ENCODE results near the gene BPIFB1.

BPIFB1 gene

GRCh38 chr20:33296206-33296605, 13.2 kb downstream of the BPIFB1 start:
- Histone ChIP-seq H3K4me1 (ENCODE audit: control insufficient read depth, insufficient read depth, low read length) (peaks cover 5% of the 10 kb centered on the region), H3K9me3 (ENCODE audit: control insufficient read depth in 2 of 2, low read length in 2 of 2) (no peaks in the 10 kb centered on the region), H3K4me3 (ENCODE audit: low read length in 2 of 2) (no peak overlapping the region), H3K27me3 (ENCODE audit: control insufficient read depth in 1 of 2, insufficient read depth in 2 of 2, low read length in 2 of 2) (peaks cover 0 to 10% of the 10 kb centered on the region in 2 donors), H3K27ac (ENCODE audit: low read length) (no peak overlapping the region), H3K36me3 (ENCODE audit: control insufficient read depth in 2 of 2, insufficient read depth in 2 of 2, low read length in 2 of 2) (no peaks in the 10 kb centered on the region), H3K9ac (ENCODE audit: low read length in 2 of 2) (no peak overlapping the region)

- Histone ChIP-seq H3K27ac (ENCODE audit: low read length) (no peak overlapping the region), H3K9me3 (ENCODE audit: control insufficient read depth in 2 of 2, low read length in 2 of 2) (no peaks in the 10 kb centered on the region), H3K4me1 (ENCODE audit: control insufficient read depth, insufficient read depth, low read length) (peaks cover 5% of the 10 kb centered on the region), H3K36me3 (ENCODE audit: control insufficient read depth in 2 of 2, insufficient read depth in 2 of 2, low read length in 2 of 2) (no peaks in the 10 kb centered on the region), H3K4me3 (ENCODE audit: low read length in 2 of 2) (no peak overlapping the region), H3K27me3 (ENCODE audit: control insufficient read depth in 1 of 2, insufficient read depth in 2 of 2, low read length in 2 of 2) (peaks cover 0 to 7% of the 10 kb centered on the region in 2 donors), H3K9ac (ENCODE audit: low read length in 2 of 2) (no peak overlapping the region)
These were observed 15.4 kb downstream of the BPIFB1 start for GRCh38 chr20:33298391-33298790.

GRCh38 chr20:33299111-33299603, 16.1 kb downstream of the BPIFB1 start:
- no peaks in the 10 kb centered on the region for H3K9me3 ChIP-seq (ENCODE audit: control insufficient read depth in 2 of 2, low read length in 2 of 2)
- no peak overlapping the region for H3K9ac ChIP-seq (ENCODE audit: low read length in 2 of 2)

GRCh38 chr20:33301192-33301930, 18.3 kb downstream of the BPIFB1 start:
- Histone ChIP-seq H3K27ac (ENCODE audit: low read length) (no peak overlapping the region), H3K9ac (ENCODE audit: low read length in 2 of 2) (no peak overlapping the region), H3K36me3 (ENCODE audit: control insufficient read depth in 2 of 2, insufficient read depth in 2 of 2, low read length in 2 of 2) (no peaks in the 10 kb centered on the region), H3K9me3 (ENCODE audit: control insufficient read depth in 2 of 2, low read length in 2 of 2) (no peaks in the 10 kb centered on the region), H3K27me3 (ENCODE audit: control insufficient read depth in 1 of 2, insufficient read depth in 2 of 2, low read length in 2 of 2) (peaks cover 0 to 7% of the 10 kb centered on the region in 2 donors), H3K4me1 (ENCODE audit: control insufficient read depth, insufficient read depth, low read length) (peaks cover 5% of the 10 kb centered on the region), H3K4me3 (ENCODE audit: low read length in 2 of 2) (no peak overlapping the region)

More at GRCh38 chr20:33299111-33299603, 16.1 kb downstream of the BPIFB1 start:
- Histone ChIP-seq H3K4me1 (ENCODE audit: control insufficient read depth, insufficient read depth, low read length) (peaks cover 5% of the 10 kb centered on the region), H3K36me3 (ENCODE audit: control insufficient read depth in 2 of 2, insufficient read depth in 2 of 2, low read length in 2 of 2) (no peaks in the 10 kb centered on the region), H3K27ac (ENCODE audit: low read length) (no peak overlapping the region), H3K27me3 (ENCODE audit: control insufficient read depth in 1 of 2, insufficient read depth in 2 of 2, low read length in 2 of 2) (peaks cover 0 to 7% of the 10 kb centered on the region in 2 donors), H3K4me3 (ENCODE audit: low read length in 2 of 2) (peak overlapping the region in 1 of 2 donors; percentile 44)

GRCh38 chr20:33303595-33303994, 20.6 kb downstream of the BPIFB1 start:
- Histone ChIP-seq H3K27me3 (ENCODE audit: control insufficient read depth in 1 of 2, insufficient read depth in 2 of 2, low read length in 2 of 2) (peaks cover 0 to 3% of the 10 kb centered on the region in 2 donors), H3K4me3 (ENCODE audit: low read length in 2 of 2) (no peak overlapping the region), H3K9ac (ENCODE audit: low read length in 2 of 2) (no peak overlapping the region), H3K4me1 (ENCODE audit: control insufficient read depth, insufficient read depth, low read length) (peaks cover 5% of the 10 kb centered on the region), H3K27ac (ENCODE audit: low read length) (no peak overlapping the region), H3K9me3 (ENCODE audit: control insufficient read depth in 2 of 2, low read length in 2 of 2) (no peaks in the 10 kb centered on the region), H3K36me3 (ENCODE audit: control insufficient read depth in 2 of 2, insufficient read depth in 2 of 2, low read length in 2 of 2) (no peaks in the 10 kb centered on the region)

GRCh38 chr20:33304046-33304445, 21.0 kb downstream of the BPIFB1 start:
- peaks cover 3% of the 10 kb centered on the region for H3K4me1 ChIP-seq (ENCODE audit: control insufficient read depth, insufficient read depth, low read length)
- no peak overlapping the region for H3K27ac ChIP-seq (ENCODE audit: low read length)
- H3K36me3 ChIP-seq (ENCODE audit: control insufficient read depth in 2 of 2, insufficient read depth in 2 of 2, low read length in 2 of 2) = no peaks in the 10 kb centered on the region
- no peaks in the 10 kb centered on the region for H3K9me3 ChIP-seq (ENCODE audit: control insufficient read depth in 2 of 2, low read length in 2 of 2)
- H3K27me3 ChIP-seq (ENCODE audit: control insufficient read depth in 1 of 2, insufficient read depth in 2 of 2, low read length in 2 of 2) = peaks cover 0 to 5% of the 10 kb centered on the region in 2 donors
- no peak overlapping the region for H3K4me3 ChIP-seq (ENCODE audit: low read length in 2 of 2)
- H3K9ac ChIP-seq (ENCODE audit: low read length in 2 of 2) = no peak overlapping the region

GRCh38 chr20:33305589-33306057, 22.6 kb downstream of the BPIFB1 start:
- peaks cover 0 to 2% of the 10 kb centered on the region in 2 donors for H3K27me3 ChIP-seq (ENCODE audit: control insufficient read depth in 1 of 2, insufficient read depth in 2 of 2, low read length in 2 of 2)
- no peaks in the 10 kb centered on the region for H3K4me1 ChIP-seq (ENCODE audit: control insufficient read depth, insufficient read depth, low read length)
- no peaks in the 10 kb centered on the region for H3K9me3 ChIP-seq (ENCODE audit: control insufficient read depth in 2 of 2, low read length in 2 of 2)
- no peak overlapping the region for H3K27ac ChIP-seq (ENCODE audit: low read length)
- H3K4me3 ChIP-seq (ENCODE audit: low read length in 2 of 2) = no peak overlapping the region
- H3K36me3 ChIP-seq (ENCODE audit: control insufficient read depth in 2 of 2, insufficient read depth in 2 of 2, low read length in 2 of 2) = no peaks in the 10 kb centered on the region
- no peak overlapping the region for H3K9ac ChIP-seq (ENCODE audit: low read length in 2 of 2)

GRCh38 chr20:33306228-33306627, 23.2 kb downstream of the BPIFB1 start:
- H3K36me3 ChIP-seq (ENCODE audit: control insufficient read depth in 2 of 2, insufficient read depth in 2 of 2, low read length in 2 of 2) = no peaks in the 10 kb centered on the region
- H3K9ac ChIP-seq (ENCODE audit: low read length in 2 of 2) = no peak overlapping the region
- no peaks in the 10 kb centered on the region for H3K9me3 ChIP-seq (ENCODE audit: control insufficient read depth in 2 of 2, low read length in 2 of 2)
- no peak overlapping the region for H3K4me3 ChIP-seq (ENCODE audit: low read length in 2 of 2)
- no peak overlapping the region for H3K27ac ChIP-seq (ENCODE audit: low read length)
- H3K4me1 ChIP-seq (ENCODE audit: control insufficient read depth, insufficient read depth, low read length) = no peaks in the 10 kb centered on the region
- peaks cover 0 to 2% of the 10 kb centered on the region in 2 donors for H3K27me3 ChIP-seq (ENCODE audit: control insufficient read depth in 1 of 2, insufficient read depth in 2 of 2, low read length in 2 of 2)

- Histone ChIP-seq H3K36me3 (ENCODE audit: control insufficient read depth in 2 of 2, insufficient read depth in 2 of 2, low read length in 2 of 2) (no peaks in the 10 kb centered on the region), H3K27ac (ENCODE audit: low read length) (no peak overlapping the region), H3K4me3 (ENCODE audit: low read length in 2 of 2) (no peak overlapping the region), H3K27me3 (ENCODE audit: control insufficient read depth in 1 of 2, insufficient read depth in 2 of 2, low read length in 2 of 2) (peaks cover 0 to 2% of the 10 kb centered on the region in 2 donors), H3K9ac (ENCODE audit: low read length in 2 of 2) (no peak overlapping the region), H3K4me1 (ENCODE audit: control insufficient read depth, insufficient read depth, low read length) (no peaks in the 10 kb centered on the region), H3K9me3 (ENCODE audit: control insufficient read depth in 2 of 2, low read length in 2 of 2) (no peaks in the 10 kb centered on the region)
These were observed 23.8 kb downstream of the BPIFB1 start for GRCh38 chr20:33306807-33307206.

GRCh38 chr20:33308668-33309067, 25.7 kb downstream of the BPIFB1 start:
- no peaks in the 10 kb centered on the region for H3K36me3 ChIP-seq (ENCODE audit: control insufficient read depth in 2 of 2, insufficient read depth in 2 of 2, low read length in 2 of 2)
- peaks cover 0 to 2% of the 10 kb centered on the region in 2 donors for H3K27me3 ChIP-seq (ENCODE audit: control insufficient read depth in 1 of 2, insufficient read depth in 2 of 2, low read length in 2 of 2)
- H3K4me1 ChIP-seq (ENCODE audit: control insufficient read depth, insufficient read depth, low read length) = no peaks in the 10 kb centered on the region
- no peaks in the 10 kb centered on the region for H3K9me3 ChIP-seq (ENCODE audit: control insufficient read depth in 2 of 2, low read length in 2 of 2)
- no peak overlapping the region for H3K27ac ChIP-seq (ENCODE audit: low read length)
- H3K4me3 ChIP-seq (ENCODE audit: low read length in 2 of 2) = no peak overlapping the region
- no peak overlapping the region for H3K9ac ChIP-seq (ENCODE audit: low read length in 2 of 2)

- peaks cover 0 to 2% of the 10 kb centered on the region in 2 donors for H3K27me3 ChIP-seq (ENCODE audit: control insufficient read depth in 1 of 2, insufficient read depth in 2 of 2, low read length in 2 of 2)
These were observed 26.6 kb downstream of the BPIFB1 start for GRCh38 chr20:33309631-33310030.

More at GRCh38 chr20:33309631-33310030, 26.6 kb downstream of the BPIFB1 start:
- Histone ChIP-seq H3K9me3 (ENCODE audit: control insufficient read depth in 2 of 2, low read length in 2 of 2) (no peaks in the 10 kb centered on the region), H3K4me3 (ENCODE audit: low read length in 2 of 2) (no peak overlapping the region), H3K36me3 (ENCODE audit: control insufficient read depth in 2 of 2, insufficient read depth in 2 of 2, low read length in 2 of 2) (no peaks in the 10 kb centered on the region), H3K27ac (ENCODE audit: low read length) (no peak overlapping the region), H3K9ac (ENCODE audit: low read length in 2 of 2) (no peak overlapping the region), H3K4me1 (ENCODE audit: control insufficient read depth, insufficient read depth, low read length) (no peaks in the 10 kb centered on the region)

All from stomach smooth muscle (tissue), 2 donors.